Heart left ventricle (tissue), 16 donors: ENCODE results near the gene ARHGEF33. TPM values are rescaled to one million over a fixed set of nuclear protein-coding genes. Genes with fewer than 3 reads are reported as not detected.

Experiments
- ATAC-seq, 4 donors: fragments of 200-7000 bp; cut with Tn5 transposase; one replicate each; pipeline ENCODE4 v1.9.1; 2020 to 2022; ENCODE audit warnings: moderate library complexity in 4 of 4, mild to moderate bottlenecking in 3 of 4, moderate number of reproducible peaks in 1 of 4
- DNase-seq, 5 donors: peaks; one replicate each; pipeline ENCODE4 v3.0.0-alpha.2; 2020
- H3K27ac ChIP-seq, 12 donors: fragments of 200-600 bp; sonication (generic) in 4 of 12; one replicate each; pipeline versions ENCODE4 v1.5.0 to v1.8.0; 2016 to 2022; ENCODE audit warnings: mild to moderate bottlenecking in 2 of 12
- H3K27me3 ChIP-seq, 9 donors: fragments of 200-600 bp; sonication (generic) in 2 of 9; one replicate each; pipeline versions ENCODE4 v1.5.1 to v1.8.0; 2016 to 2022; ENCODE audit warnings: mild to moderate bottlenecking in 3 of 9
- H3K36me3 ChIP-seq, 9 donors: fragments of 200-600 bp; sonication (generic) in 2 of 9; one replicate each; pipeline versions ENCODE4 v1.5.0 to v1.8.0; 2018 to 2022; ENCODE audit warnings: mild to moderate bottlenecking in 2 of 9
- H3K4me1 ChIP-seq, 12 donors: fragments of 200-600 bp; sonication (generic) in 4 of 12; one replicate each; pipeline versions ENCODE4 v1.5.0 to v1.8.0; 2016 to 2022; ENCODE audit warnings: mild to moderate bottlenecking in 3 of 12
- H3K4me3 ChIP-seq, 12 donors: fragments of 200-600 bp; sonication (generic) in 4 of 12; one replicate each; pipeline versions ENCODE4 v1.5.0 to v1.8.0; 2017 to 2022; ENCODE audit warnings: mild to moderate bottlenecking in 9 of 12, moderate library complexity in 4 of 12
- H3K9me3 ChIP-seq, 12 donors: fragments of 200-600 bp; sonication (generic) in 4 of 12; one replicate each; pipeline versions ENCODE4 v1.5.0 to v1.8.0; 2016 to 2022; ENCODE audit warnings: mild to moderate bottlenecking in 1 of 12
- POLR2A ChIP-seq, 2 donors: fragments of 450-650 bp; IDR thresholded peaks; one replicate each; pipeline ENCODE4 v1.6.1; 2017; ENCODE audit warnings: antibody characterized with exemption in 2 of 2, mild to moderate bottlenecking in 2 of 2, moderate library complexity in 2 of 2
- WGBS, 4 donors: extraction: QIAGEN DNeasy Blood & Tissue Kit in 2 of 4; methylation state at CpG; one replicate each; pipeline versions ENCODE4 v1.1.5 to v1.1.7; 2013 to 2018; 5-methylcytosine and 5-hydroxymethylcytosine counted together
- intact Hi-C, 10 donors: fragments of 100-400 bp; cut with DNase I; formaldehyde crosslinking; loops; one replicate each; pipeline versions ENCODE4 v1.11.1 to v1.14.2; 2022
- polyA plus RNA-seq, 2 donors: library from polyadenylated mRNA; stranded (reverse); fragments of 200-250 nt; gene quantifications; one replicate each; pipeline ENCODE4 v1.2.3, GENCODE V29; 2013
- total RNA-seq, 9 donors: library from RNA; depleted of rRNA in 2 of 9; stranded (reverse); fragments of >200 nt in 2 of 9; fragmentation: NEBNext Ultra II Directional in 3 of 9; extraction: Animal tissue kit (Norgen Biotek cat#: 25700) in 3 of 9; gene quantifications; one replicate each; pipeline versions ENCODE4 v1.1.0 to v1.2.4, GENCODE V29; 2016 to 2023
- TF ChIP-seq, protein P1 (sequence below), 12 donors: fragments of 200-600 bp; sonication (generic) in 4 of 12; IDR thresholded peaks; one replicate each; pipeline versions ENCODE4 v1.5.0 to v1.8.0; 2018 to 2022; ENCODE audit warnings: antibody characterized with exemption in 12 of 12, mild to moderate bottlenecking in 5 of 12
- donor health status: ischemic (EF 13 %, LVEDD 7.1; RV severe dilation, severe dysfunction).
- donor health status: healthy with polysubstance abuse.
- donor health status: DM: no; HTN: yes; CAD: no.
- donor health status: DM: no; HTN: no; CAD: no.
- donor health status: ischemic (EF 25% LVEDD 6.9; RV normal size, moderate dysfunction).
- donor health status: ischemic (EF 25% LVEDD 5.7; RV mildly dilated, moderate dysfunction).
- donor health status: healthy.
- donor health status: DM: yes; HTN: yes; CAD: no.
- donor health status: ischemic (EF 35%, LVEDD 5.7; RV mildly dilated, moderate dysfunction).
- donor health status: nonischemic (EF 11% LVEDD 7.7; RV severe dilation, severe dysfunction).
- donor health status: DM: yes; HTN: yes; CAD: no.
- donor health status: PGD.
- donor health status: ischemic (EF 29% LVEDD 5.4; RV normal size, mild dysfunction).
- donor health status: nonischemic (EF 23%, LVEDD 6.1; RV moderate dilation, normal function).

Gene ARHGEF33
- total and polyA plus RNA-seq, 11 donors, result 0.18 to 2.5 (median 0.31) TPM; not detected in 1

DNA sequence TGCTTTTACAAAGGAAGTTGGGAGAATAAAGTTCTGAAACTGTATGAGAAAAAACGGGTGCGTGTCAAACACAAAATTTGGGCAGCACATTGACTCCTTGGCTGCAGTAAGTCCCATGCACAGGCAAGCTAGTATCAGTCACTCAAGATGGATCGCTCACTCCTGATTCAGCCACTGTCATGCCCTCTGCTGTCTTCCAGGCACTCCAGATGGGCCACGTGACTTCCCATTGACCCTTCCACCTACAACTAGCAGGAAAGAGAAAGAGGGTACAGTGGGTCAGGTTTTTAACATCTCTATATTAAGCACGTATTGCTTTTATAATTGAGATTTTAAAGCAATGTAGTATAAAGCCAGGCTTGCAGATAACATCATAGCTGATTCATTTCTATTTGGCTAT is 8.6 kb downstream of the ARHGEF33 start:
- Histone ChIP-seq H3K27me3 (no peaks in the 10 kb centered on the region), H3K9me3 (no peaks in the 10 kb centered on the region), H3K27ac (no peak overlapping the region), H3K36me3 (no peaks in the 10 kb centered on the region), H3K4me3 (no peak overlapping the region), H3K4me1 (no peaks in the 10 kb centered on the region)
- ATAC-seq, result no peak
- intact Hi-C loops, result no loop called here
- 86 to 92% (median 89%) methylated on average over 5 of the region's 5 CpGs for WGBS, 4 donors
- no peak for DNase-seq
- TF ChIP-seq POLR2A (IDR thresholded peaks at IDR 0.05), result no peak
- TF ChIP-seq, protein P1, sequence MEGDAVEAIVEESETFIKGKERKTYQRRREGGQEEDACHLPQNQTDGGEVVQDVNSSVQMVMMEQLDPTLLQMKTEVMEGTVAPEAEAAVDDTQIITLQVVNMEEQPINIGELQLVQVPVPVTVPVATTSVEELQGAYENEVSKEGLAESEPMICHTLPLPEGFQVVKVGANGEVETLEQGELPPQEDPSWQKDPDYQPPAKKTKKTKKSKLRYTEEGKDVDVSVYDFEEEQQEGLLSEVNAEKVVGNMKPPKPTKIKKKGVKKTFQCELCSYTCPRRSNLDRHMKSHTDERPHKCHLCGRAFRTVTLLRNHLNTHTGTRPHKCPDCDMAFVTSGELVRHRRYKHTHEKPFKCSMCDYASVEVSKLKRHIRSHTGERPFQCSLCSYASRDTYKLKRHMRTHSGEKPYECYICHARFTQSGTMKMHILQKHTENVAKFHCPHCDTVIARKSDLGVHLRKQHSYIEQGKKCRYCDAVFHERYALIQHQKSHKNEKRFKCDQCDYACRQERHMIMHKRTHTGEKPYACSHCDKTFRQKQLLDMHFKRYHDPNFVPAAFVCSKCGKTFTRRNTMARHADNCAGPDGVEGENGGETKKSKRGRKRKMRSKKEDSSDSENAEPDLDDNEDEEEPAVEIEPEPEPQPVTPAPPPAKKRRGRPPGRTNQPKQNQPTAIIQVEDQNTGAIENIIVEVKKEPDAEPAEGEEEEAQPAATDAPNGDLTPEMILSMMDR (IDR thresholded peaks at IDR 0.05), result no peak

DNA sequence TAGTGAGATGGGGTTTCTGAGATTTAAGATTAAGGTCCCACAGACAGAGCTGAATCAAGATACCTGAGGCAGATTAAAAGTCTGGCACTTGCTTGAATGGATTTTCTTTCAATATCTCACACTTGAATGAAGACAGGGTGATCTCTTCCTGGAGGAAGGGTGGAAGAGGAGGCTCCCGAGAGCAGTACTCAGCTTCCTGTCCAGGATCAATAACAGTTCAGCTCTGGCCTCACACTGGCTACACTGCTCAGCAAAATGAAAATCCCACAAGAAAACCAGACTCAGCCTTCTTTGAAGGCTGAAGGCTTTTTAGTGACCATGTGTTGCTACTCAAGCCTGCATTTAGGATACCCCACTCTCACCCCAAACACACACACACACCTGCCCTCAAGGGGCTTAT is 11.1 kb downstream of the ARHGEF33 start:
- no peaks in the 10 kb centered on the region for H3K36me3 ChIP-seq
- H3K9me3 ChIP-seq, result no peaks in the 10 kb centered on the region
- TF ChIP-seq, protein P1 (IDR thresholded peaks at IDR 0.05), result no peak
- no peak for TF ChIP-seq POLR2A (IDR thresholded peaks at IDR 0.05)
- 61 to 67% (median 65%) methylated on average over 1 of the region's 1 CpG for WGBS, 4 donors
- H3K27me3 ChIP-seq, result no peaks in the 10 kb centered on the region
- ATAC-seq (no peak), DNase-seq (no peak)
- H3K4me1 ChIP-seq, result no peaks in the 10 kb centered on the region
- no peak overlapping the region for H3K27ac ChIP-seq
- intact Hi-C loops, result no loop called here
- H3K4me3 ChIP-seq, result no peak overlapping the region

DNA sequence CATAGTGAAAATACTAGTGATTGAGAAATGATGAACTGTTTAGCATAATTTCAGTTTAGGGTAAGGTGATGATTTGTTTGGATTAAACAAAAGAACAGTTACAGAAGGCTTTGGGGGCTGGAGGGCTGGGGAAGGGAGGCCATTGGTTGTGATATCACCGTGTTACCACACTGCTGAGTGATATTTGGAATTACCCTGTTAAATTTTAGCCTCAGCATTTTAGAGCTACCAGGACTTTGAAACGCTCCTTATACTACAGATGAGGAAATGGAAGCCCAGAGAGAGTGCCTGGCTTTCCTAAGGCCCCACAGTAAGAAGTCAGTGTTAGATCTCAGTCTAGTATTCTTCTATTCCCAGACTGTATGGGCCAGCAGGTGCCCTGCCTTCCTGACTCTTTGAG is 15.6 kb downstream of the ARHGEF33 start:
- no peaks in the 10 kb centered on the region for H3K9me3 ChIP-seq
- no peaks in the 10 kb centered on the region for H3K27me3 ChIP-seq
- DNase-seq (no peak), ATAC-seq (no peak)
- peaks cover 0 to 5% (median 0%) of the 10 kb centered on the region in 12 donors for H3K4me1 ChIP-seq
- TF ChIP-seq, protein P1 (IDR thresholded peaks at IDR 0.05), result no peak
- intact Hi-C loops, result no loop called here
- no peak overlapping the region for H3K27ac ChIP-seq
- no peaks in the 10 kb centered on the region for H3K36me3 ChIP-seq
- no peak overlapping the region for H3K4me3 ChIP-seq
- WGBS, 4 donors, result 89 to 97% (median 92%) methylated on average over 2 of the region's 2 CpGs

DNA sequence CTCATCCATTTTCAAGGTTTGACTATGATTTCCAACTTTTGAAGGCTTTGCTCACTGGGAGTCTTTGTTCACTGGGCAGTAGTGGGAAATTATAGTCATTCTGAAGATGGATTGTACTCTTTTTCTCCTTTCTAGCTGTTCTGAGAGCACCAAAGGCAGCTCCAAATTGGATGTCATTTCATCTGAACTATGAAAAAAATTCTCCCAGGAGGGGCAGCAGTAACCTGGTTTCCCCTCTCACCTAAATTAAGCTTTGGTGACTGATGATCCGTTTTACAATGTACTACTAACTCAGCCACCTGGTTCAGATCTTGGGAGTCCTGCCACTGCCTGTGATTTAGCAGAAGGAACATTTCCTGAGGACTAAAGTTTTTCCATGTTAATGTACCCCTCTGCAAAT is 17.6 kb downstream of the ARHGEF33 start:
- intact Hi-C loops, result no loop called here
- 73 to 100% (median 87%) methylated on average over 1 of the region's 1 CpG for WGBS, 4 donors
- ATAC-seq, result no peak

More for the DNA sequence above, 17.6 kb downstream of the ARHGEF33 start:
- Histone ChIP-seq H3K27ac (no peak overlapping the region), H3K9me3 (no peaks in the 10 kb centered on the region), H3K36me3 (no peaks in the 10 kb centered on the region), H3K4me1 (peaks cover 0 to 5% (median 0%) of the 10 kb centered on the region in 12 donors), H3K27me3 (no peaks in the 10 kb centered on the region), H3K4me3 (no peak overlapping the region)
- DNase-seq, result no peak
- TF ChIP-seq POLR2A (IDR thresholded peaks at IDR 0.05), result no peak
- TF ChIP-seq, protein P1 (IDR thresholded peaks at IDR 0.05), result no peak
